Measurements from ENCODE around the gene TRIM6.
"Not testable (repeated sequence)": the region's sequence is repeated elsewhere in the genome, so short reads cannot be mapped to it uniquely, and the experiment has no call there.

The TRIM6 gene

GRCh38 chr11:5581014-5581413 is 15.4 kb upstream of the TRIM6 start:
- DNase-seq (ENCODE audit: low read depth), result no peak
- H3K4me3 ChIP-seq (ENCODE audit: control insufficient read depth, low read depth, low read length), result no peak overlapping the region
- TF ChIP-seq, protein P1, sequence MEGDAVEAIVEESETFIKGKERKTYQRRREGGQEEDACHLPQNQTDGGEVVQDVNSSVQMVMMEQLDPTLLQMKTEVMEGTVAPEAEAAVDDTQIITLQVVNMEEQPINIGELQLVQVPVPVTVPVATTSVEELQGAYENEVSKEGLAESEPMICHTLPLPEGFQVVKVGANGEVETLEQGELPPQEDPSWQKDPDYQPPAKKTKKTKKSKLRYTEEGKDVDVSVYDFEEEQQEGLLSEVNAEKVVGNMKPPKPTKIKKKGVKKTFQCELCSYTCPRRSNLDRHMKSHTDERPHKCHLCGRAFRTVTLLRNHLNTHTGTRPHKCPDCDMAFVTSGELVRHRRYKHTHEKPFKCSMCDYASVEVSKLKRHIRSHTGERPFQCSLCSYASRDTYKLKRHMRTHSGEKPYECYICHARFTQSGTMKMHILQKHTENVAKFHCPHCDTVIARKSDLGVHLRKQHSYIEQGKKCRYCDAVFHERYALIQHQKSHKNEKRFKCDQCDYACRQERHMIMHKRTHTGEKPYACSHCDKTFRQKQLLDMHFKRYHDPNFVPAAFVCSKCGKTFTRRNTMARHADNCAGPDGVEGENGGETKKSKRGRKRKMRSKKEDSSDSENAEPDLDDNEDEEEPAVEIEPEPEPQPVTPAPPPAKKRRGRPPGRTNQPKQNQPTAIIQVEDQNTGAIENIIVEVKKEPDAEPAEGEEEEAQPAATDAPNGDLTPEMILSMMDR (conservative IDR thresholded peaks at IDR 0.05; ENCODE audit: control insufficient read depth, insufficient read depth, low read depth, low read length), result no peak

- not testable (repeated sequence) for DNase-seq (ENCODE audit: low read depth); H3K4me3 ChIP-seq (ENCODE audit: control insufficient read depth, low read depth, low read length)
Measured at GRCh38 chr11:5584458-5584857, 12.0 kb upstream of the TRIM6 start.

DNA sequence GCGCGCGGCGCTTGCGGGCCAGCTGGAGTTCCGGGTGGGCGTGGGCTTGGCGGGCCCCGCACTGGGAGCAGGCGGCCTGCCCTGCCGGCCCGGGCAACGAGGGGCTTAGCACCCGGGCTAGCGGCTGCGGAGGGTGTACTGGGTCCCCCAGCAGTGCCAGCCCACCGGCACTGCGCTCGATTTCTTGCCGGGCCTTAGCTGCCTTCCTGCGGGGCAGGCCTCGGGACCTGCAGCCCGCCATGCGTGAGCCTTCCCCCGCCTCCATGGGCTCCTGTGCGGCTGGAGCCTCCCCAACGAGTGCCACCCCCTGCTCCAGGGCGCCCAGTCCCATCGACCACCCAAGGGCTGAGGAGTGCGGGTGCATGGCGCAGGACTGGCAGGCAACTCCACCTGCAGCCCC is 6.5 kb upstream of the TRIM6 start:
- DNase-seq (ENCODE audit: low read depth); H3K4me3 ChIP-seq (ENCODE audit: control insufficient read depth, low read depth, low read length): not testable (repeated sequence)

DNA sequence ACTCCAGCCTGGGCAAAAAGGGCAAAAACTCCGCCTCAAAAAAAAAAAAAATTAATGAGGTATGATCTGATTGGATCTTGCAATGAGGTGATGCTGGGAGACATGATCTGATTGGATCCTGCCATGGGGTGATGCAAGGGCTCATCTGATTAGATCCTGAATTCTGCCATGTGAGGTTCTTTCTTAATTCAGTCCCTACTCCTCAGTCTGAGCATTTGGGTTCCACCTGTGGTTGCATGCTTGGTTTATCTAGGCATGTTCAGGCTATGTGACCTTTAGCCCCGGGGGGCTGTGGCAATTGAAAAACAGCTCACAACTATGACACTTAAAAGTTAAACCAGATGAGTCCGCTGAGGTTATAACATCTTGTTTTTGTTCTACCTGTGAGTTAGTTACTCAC is 4.8 kb upstream of the TRIM6 start:
- H3K4me3 ChIP-seq (ENCODE audit: control insufficient read depth, low read depth, low read length), result no peak overlapping the region
- DNase-seq (ENCODE audit: low read depth), result peak; percentile 21
- TF ChIP-seq, protein P1 (conservative IDR thresholded peaks at IDR 0.05; ENCODE audit: control insufficient read depth, insufficient read depth, low read depth, low read length), result no peak

DNA sequence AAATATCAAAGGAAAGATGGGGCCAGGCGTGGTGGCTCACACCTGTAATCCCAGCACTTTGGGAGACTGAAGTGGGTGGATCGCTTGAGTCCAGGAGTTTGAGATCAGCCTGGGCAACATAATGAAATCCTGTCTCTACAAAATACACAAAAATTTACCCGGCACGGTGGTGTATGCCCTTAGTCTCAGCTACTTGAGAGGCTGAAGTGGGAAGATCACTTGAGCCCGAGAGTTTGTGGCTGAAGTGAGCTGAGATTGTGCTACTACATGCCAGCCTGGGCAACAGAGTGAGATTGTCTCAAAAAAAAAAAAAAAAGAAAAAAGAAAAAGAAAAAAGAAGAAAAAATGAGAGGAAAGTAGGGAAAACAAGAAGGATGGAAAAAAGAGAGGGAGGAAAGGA is 3.8 kb upstream of the TRIM6 start:
- no peak overlapping the region for H3K4me3 ChIP-seq (ENCODE audit: control insufficient read depth, low read depth, low read length)
- no peak for DNase-seq (ENCODE audit: low read depth)
- TF ChIP-seq, protein P1 (conservative IDR thresholded peaks at IDR 0.05; ENCODE audit: control insufficient read depth, insufficient read depth, low read depth, low read length), result no peak

DNA sequence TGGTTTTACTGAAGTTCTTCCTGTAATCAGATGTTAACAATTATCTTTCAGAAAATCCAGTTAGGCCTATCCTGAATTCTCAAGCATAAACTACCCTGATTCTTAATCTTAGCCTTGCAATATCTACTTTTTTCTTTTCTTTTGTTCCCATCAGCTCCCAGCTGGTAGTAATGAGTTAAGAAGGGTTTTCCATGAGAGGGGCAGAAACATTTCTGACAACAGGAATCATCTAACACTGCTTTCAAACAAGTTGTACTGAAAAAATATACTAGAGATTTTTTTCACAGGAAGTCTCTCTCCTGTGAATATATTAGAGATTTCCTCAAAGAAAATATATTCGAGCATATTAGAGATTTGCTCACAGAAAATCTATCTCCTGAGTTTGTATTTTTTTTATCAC is 3.3 kb upstream of the TRIM6 start:
- no peak for DNase-seq (ENCODE audit: low read depth)
- TF ChIP-seq, protein P1 (conservative IDR thresholded peaks at IDR 0.05; ENCODE audit: control insufficient read depth, insufficient read depth, low read depth, low read length), result no peak
- H3K4me3 ChIP-seq (ENCODE audit: control insufficient read depth, low read depth, low read length), result no peak overlapping the region

GRCh38 chr11:5597953-5598352 is 1.5 kb downstream of the TRIM6 start:
- TF ChIP-seq, protein P1 (conservative IDR thresholded peaks at IDR 0.05; ENCODE audit: control insufficient read depth, insufficient read depth, low read depth, low read length), result no peak
- no peak overlapping the region for H3K4me3 ChIP-seq (ENCODE audit: control insufficient read depth, low read depth, low read length)
- no peak for DNase-seq (ENCODE audit: low read depth)

GRCh38 chr11:5600374-5600851 is 4.0 kb downstream of the TRIM6 start:
- TF ChIP-seq, protein P1 (conservative IDR thresholded peaks at IDR 0.05; ENCODE audit: control insufficient read depth, insufficient read depth, low read depth, low read length), result peak; percentile 60
- H3K4me3 ChIP-seq (ENCODE audit: control insufficient read depth, low read depth, low read length), result no peak overlapping the region
- peak; percentile 66 for DNase-seq (ENCODE audit: low read depth)

- not testable (repeated sequence) for H3K4me3 ChIP-seq (ENCODE audit: control insufficient read depth, low read depth, low read length); DNase-seq (ENCODE audit: low read depth)
Measured at GRCh38 chr11:5602791-5603190, 6.4 kb downstream of the TRIM6 start.
